Measurements from ENCODE around the gene LIMS3. TPM values are rescaled to one million over a fixed set of nuclear protein-coding genes. Genes with fewer than 3 reads are reported as not detected.
"Not testable (repeated sequence)": the region's sequence is repeated elsewhere in the genome, so short reads cannot be mapped to it uniquely, and the experiment has no call there.

The LIMS3 gene, protein sequence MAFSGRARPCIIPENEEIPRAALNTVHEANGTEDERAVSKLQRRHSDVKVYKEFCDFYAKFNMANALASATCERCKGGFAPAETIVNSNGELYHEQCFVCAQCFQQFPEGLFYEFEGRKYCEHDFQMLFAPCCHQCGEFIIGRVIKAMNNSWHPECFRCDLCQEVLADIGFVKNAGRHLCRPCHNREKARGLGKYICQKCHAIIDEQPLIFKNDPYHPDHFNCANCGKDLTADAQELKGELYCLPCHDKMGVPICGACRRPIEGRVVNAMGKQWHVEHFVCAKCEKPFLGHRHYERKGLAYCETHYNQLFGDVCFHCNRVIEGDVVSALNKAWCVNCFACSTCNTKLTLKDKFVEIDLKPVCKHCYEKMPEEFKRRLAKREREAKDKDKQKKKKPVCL
- 5.3 TPM for total RNA-seq
- long read RNA-seq: 0 reads

GRCh38 chr2:109898462-109899336, at the start of gene LIMS3:
LIMS3 (plus strand) TSS chr2:109898688; CDS start chr2:109898729, 41 bp downstream.
- intact Hi-C loops (cut with DNase I); DNase-seq (ENCODE audit: missing footprints): not testable (repeated sequence)
- ATAC-seq: peak; percentile 97

DNA sequence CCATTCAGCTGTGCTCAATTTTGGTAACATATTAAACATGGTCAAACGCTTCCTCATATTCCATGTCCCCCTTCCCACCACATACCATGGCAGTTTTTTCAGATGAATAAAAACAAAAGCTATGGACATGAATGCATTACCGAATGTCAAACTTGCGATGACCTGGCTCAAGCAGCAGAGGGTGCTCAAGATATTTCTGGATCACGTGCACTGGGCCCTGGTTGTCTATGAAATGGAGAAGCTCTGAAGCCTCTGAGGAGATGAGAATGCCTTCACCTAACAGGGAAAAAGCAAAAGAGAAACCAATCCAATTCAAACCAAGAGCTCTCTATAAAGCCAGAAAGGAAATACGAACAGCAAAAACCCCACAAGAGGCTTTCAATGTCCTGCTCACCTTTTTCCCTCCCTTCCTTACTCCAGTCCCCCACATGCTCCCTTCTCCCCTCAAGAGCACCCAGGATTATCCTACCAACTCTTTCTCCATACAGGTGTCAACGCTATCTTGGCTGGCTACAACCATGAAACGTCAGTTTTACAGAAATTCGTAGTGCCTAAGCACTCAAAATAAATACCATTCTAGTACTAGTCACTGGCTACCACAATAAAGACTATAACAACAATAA, 27.2 kb upstream of the LIMS3 start:
- ATAC-seq; intact Hi-C loops (cut with DNase I): not testable (repeated sequence)

GRCh38 chr2:109876625-109877024, 21.9 kb upstream of the LIMS3 start:
- ATAC-seq; intact Hi-C loops (cut with DNase I); DNase-seq (ENCODE audit: missing footprints): not testable (repeated sequence)

More for the DNA sequence above, 27.2 kb upstream of the LIMS3 start:
- not testable (repeated sequence) for DNase-seq (ENCODE audit: missing footprints)

DNA sequence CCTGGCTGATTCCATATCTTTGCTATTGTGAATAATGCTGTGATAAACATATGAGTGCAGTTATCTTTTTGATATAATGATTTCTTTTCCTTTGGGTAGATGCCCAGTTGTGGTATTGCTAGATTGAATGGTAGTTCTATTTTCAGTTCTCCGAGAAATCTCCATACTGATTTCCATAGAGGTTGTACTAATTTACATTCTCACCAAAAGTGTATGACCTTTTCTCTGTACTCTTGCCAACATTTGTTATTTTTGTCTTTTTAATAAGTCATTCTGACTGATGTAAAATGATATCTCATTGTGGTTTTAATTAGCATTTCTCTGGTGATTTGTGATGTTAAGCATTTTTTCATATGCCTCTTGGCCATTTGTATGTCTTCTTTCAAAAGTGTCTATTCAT, 16.4 kb upstream of the LIMS3 start:
- ATAC-seq; DNase-seq (ENCODE audit: missing footprints); intact Hi-C loops (cut with DNase I): not testable (repeated sequence)

DNA sequence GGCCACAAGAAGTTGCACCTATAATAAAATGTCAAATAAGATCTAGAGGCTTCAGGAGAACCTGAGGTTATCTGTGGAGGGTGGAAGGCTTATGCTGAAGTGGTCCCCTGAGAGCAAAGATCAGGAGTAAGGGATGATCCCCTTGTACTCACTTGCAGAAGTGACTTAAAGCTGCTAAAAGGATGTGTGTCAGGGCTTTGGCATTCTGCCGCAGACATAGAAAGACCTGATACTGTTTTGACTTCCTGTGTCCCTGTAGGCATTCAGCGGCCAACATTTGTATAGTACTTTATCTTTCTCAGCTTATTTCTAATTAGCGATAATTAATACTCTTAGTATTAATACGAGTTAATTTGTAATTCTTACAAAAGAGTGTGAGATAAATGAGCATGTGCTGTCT, 10.1 kb upstream of the LIMS3 start:
- DNase-seq (ENCODE audit: missing footprints); ATAC-seq; intact Hi-C loops (cut with DNase I): not testable (repeated sequence)

GRCh38 chr2:109889909-109890308, 8.6 kb upstream of the LIMS3 start:
- intact Hi-C loops (cut with DNase I); DNase-seq (ENCODE audit: missing footprints): not testable (repeated sequence)
- peak; percentile 57 for ATAC-seq

- ATAC-seq; DNase-seq (ENCODE audit: missing footprints); intact Hi-C loops (cut with DNase I): not testable (repeated sequence)
Observed at GRCh38 chr2:109891024-109891423, 7.5 kb upstream of the LIMS3 start.

- intact Hi-C loops (cut with DNase I); ATAC-seq; DNase-seq (ENCODE audit: missing footprints): not testable (repeated sequence)
Observed at GRCh38 chr2:109893736-109894135, 4.8 kb upstream of the LIMS3 start.

DNA sequence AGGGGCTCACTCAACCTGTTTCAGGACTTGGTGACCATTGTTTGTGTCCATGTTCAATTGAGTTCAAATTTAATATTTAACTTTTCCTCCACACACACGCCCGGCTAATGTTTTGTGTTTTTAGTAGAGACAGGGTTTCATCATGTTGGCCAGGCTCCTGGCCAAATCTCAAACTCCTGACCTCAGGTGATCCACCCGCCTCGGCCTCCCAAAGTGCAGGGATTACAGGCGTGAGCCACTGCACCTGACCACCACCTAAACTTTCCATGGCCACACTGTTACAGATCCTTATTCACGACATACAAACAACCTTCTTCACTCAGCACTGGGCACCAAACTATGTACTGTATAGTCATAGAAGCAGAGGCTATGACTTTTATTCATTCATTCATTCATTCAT, 4.3 kb upstream of the LIMS3 start:
- ATAC-seq; DNase-seq (ENCODE audit: missing footprints): not testable (repeated sequence)

DNA sequence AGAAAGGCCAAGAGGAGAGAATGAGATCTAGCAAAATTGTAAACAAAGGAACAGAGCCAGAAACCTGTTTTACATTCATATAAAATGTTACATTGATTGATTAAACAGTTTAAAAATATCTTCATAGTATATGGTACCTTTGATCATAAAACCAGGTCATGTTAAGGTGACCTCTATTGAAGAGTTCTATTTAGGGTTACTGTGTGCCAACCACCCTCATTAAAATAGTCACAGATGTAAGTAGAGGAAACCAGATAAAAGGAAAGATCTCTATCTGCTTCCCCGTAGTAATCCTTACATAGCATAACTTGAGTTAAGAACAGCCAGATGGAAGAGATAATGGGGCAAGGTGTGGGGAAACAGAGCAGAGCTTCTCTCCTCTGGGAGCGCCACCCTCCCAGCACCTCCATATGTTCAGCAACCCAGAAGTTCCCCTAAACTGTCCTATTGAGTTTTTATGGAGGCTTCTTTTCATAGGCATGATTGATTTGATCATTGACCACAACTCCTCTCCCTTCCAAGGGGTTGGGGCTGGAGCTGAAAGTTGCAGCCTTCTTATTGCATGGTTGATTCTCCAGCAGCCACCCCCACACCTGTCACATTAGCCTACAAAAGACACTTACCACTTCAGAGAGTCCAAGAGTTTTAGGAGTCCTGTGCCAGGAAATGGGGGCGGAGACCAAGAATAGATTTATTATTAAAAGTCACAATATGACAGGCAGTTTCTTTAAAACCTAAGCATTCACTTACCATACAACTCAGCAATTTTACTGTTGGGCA, 3.2 kb upstream of the LIMS3 start:
- ATAC-seq; DNase-seq (ENCODE audit: missing footprints); intact Hi-C loops (cut with DNase I): not testable (repeated sequence)

More for the DNA sequence above, 4.3 kb upstream of the LIMS3 start:
- intact Hi-C loops (cut with DNase I): not testable (repeated sequence)

GRCh38 chr2:109896212-109896611, 2.3 kb upstream of the LIMS3 start:
- ATAC-seq; intact Hi-C loops (cut with DNase I); DNase-seq (ENCODE audit: missing footprints): not testable (repeated sequence)

DNA sequence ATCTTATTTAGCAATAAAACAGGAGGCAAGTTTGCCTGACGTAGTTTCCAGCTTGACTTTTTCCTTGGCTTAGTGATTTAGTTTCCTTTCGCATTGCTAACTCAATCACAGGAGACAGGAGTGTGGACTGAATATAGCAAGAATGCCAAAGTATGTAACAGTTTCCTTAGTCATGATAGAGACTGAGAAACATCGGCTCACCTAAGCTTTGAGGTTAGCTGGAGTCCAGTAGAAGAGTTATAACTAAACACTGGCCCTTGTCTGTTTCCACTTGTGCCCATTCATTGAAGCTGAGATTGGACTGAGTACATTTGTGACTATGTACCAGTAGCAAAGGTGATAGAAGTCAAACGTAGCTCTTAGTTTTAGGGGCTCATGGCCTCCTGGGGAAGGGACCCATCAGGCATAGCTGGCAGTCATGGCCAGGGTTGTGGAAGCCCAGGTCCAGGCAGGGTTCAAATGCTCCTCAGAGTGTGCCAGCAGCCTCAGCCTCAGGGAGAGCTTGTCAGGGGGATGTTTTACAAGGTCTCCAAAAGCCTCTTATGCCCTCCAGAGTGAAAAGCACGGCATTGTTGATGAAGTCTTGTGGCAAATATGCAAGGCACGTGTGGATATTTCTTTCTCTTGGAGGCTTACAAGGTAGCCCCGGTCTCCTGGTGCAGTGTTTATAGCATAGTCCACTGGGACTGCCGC, 573 bp upstream of the LIMS3 start:
- intact Hi-C loops (cut with DNase I); DNase-seq (ENCODE audit: missing footprints): not testable (repeated sequence)
- peak; percentile 29 for ATAC-seq

GRCh38 chr2:109905796-109906195, 7.3 kb downstream of the LIMS3 start:
- intact Hi-C loops (cut with DNase I); DNase-seq (ENCODE audit: missing footprints); ATAC-seq: not testable (repeated sequence)

DNA sequence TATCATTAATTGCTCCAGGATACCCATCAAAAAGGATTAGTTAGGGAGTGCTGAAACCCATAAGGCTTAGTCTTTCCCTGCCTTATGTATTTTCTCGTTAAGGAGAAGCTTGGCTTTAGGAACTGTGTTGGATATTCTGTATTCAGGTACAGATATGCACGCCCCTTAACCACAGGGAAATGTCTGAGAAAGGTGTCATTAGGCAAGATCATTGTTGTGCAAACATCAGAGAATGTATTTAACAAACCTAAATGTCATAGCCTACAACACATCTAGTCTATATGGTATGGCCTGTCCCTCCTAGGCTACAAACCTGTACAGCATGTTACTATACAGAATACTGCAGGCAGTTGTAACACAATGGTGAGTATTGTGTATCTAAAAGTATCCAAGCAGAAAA, 10.1 kb downstream of the LIMS3 start:
- ATAC-seq; intact Hi-C loops (cut with DNase I): not testable (repeated sequence)

DNA sequence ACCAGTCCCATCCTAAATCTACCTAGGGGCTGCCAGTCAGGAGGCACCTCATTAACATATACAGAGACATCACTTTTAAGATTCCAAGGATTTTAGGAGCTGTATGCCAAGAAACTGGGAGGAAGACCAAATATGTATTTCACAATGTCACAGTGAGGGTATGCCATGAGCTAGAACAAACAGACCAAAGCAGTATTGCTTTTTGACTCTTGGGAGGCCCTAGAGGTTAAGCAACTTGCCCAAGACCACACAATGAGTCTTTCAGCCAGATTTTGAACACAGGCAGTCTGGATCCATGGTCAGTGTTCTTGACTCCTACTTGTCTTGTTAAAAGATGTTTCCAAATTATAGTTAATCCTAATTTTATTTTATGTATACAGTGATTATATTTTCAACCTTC, 12.3 kb downstream of the LIMS3 start:
- intact Hi-C loops (cut with DNase I); DNase-seq (ENCODE audit: missing footprints): not testable (repeated sequence)
- peak; percentile 87 for ATAC-seq

More for the DNA sequence above, 10.1 kb downstream of the LIMS3 start:
- not testable (repeated sequence) for DNase-seq (ENCODE audit: missing footprints)

DNA sequence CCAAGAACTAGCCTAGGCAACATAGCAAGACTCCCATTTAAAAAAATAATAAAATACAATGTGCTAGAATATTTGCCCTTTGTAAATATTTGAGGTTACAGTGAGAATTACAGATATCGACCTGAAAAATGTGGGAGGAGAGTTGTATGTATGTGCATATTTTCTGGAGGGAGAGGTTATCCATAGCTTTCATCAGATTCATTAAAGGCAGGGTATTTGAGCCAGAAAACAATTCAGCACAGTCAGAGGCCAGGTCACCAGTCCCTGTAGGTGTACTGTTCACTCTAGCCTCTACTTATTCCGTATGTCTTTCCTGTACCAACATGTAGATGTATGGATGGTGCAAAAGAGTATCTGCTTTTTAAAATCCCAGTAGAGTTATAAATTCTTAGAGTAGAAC, 15.4 kb downstream of the LIMS3 start:
- intact Hi-C loops (cut with DNase I); DNase-seq (ENCODE audit: missing footprints); ATAC-seq: not testable (repeated sequence)

DNA sequence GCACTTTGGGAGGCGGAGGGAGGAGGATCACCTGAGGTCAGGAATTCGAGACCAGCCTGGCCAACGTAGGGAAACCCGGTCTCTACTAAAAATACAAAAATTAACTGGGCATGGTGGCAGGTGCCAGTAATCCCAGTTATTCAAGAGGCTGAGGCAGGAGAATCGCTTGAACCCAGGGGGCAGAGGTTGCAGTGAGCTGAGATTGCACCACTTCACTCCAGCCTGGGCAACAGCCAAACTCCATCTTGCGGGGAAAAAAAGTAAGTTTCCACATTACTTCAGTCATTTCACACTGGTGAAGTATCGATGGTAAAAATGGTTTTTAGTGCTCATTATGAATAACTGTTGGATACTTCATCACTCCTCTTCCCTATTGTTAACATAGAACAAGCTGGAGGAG, 16.1 kb downstream of the LIMS3 start:
- intact Hi-C loops (cut with DNase I); DNase-seq (ENCODE audit: missing footprints); ATAC-seq: not testable (repeated sequence)
